HepG2 (cell line): ENCODE data around the gene KIF23. TPM values are rescaled to one million over a fixed set of nuclear protein-coding genes. Genes with fewer than 3 reads are reported as not detected.

Experiments
- CC2D1A ChIP-seq: sonication (generic); formaldehyde crosslinking; IDR thresholded peaks from 2 replicates; pipeline ENCODE4 v1.8.1; 2023; ENCODE audit warnings: mild to moderate bottlenecking, missing genetic modification reagents
- CENPT ChIP-seq: sonication (generic); formaldehyde crosslinking; IDR thresholded peaks from 2 replicates; pipeline ENCODE4 v1.8.0; 2022; ENCODE audit warnings: low read depth, mild to moderate bottlenecking, moderate library complexity, missing genetic modification reagents
- E2F2 ChIP-seq: sonication (generic); formaldehyde crosslinking; IDR thresholded peaks from 2 replicates; pipeline ENCODE4 v1.4.0; 2020; ENCODE audit warnings: missing genetic modification reagents, borderline replicate concordance
- ELF4 ChIP-seq: sonication (generic); formaldehyde crosslinking; IDR thresholded peaks from 2 replicates; pipeline ENCODE4 v1.5.0; 2020; ENCODE audit warnings: missing genetic modification reagents, mild to moderate bottlenecking, moderate library complexity, borderline replicate concordance
- GABPB1 ChIP-seq: IDR thresholded peaks from 2 replicates; pipeline ENCODE4 v1.6.1; 2016; ENCODE audit warnings: mild to moderate bottlenecking, missing genetic modification reagents, moderate library complexity, missing compliant biosample characterization
- GATAD2A ChIP-seq: IDR thresholded peaks from 2 replicates; pipeline ENCODE4 v1.6.1; 2016
- GTF3A ChIP-seq: sonication (generic); formaldehyde crosslinking; conservative IDR thresholded peaks from 2 replicates; pipeline ENCODE4 v1.4.0; 2020; ENCODE audit warnings: mild to moderate bottlenecking, missing genetic modification reagents
- HOXA7 ChIP-seq: sonication (generic); formaldehyde crosslinking; IDR thresholded peaks from 2 replicates; pipeline ENCODE4 v1.8.1; 2022; ENCODE audit warnings: mild to moderate bottlenecking, missing genetic modification reagents, moderate library complexity
- MED8 ChIP-seq: sonication (generic); formaldehyde crosslinking; IDR thresholded peaks from 2 replicates; pipeline ENCODE4 v1.8.1; 2023; ENCODE audit warnings: mild to moderate bottlenecking, missing genetic modification reagents; ENCODE audit not compliant: insufficient replicate concordance
- RFXANK ChIP-seq: IDR thresholded peaks from 2 replicates; pipeline ENCODE4 v1.6.1; 2016
- SMARCC2 ChIP-seq: fragments of 450-650 bp; IDR thresholded peaks from 2 replicates; pipeline ENCODE4 v1.6.1; 2017; ENCODE audit warnings: antibody characterized with exemption, mild to moderate bottlenecking
- SYNCRIP ChIP-seq: fragments of 200-400 bp; formaldehyde crosslinking; IDR thresholded peaks from 2 replicates; pipeline ENCODE4 v1.6.1; 2018; ENCODE audit warnings: mild to moderate bottlenecking, low read depth, low read length; ENCODE audit not compliant: insufficient read depth
- TBX3 ChIP-seq: fragments of 450-650 bp; IDR thresholded peaks from 2 replicates; pipeline ENCODE4 v1.6.1; 2017; ENCODE audit warnings: antibody characterized with exemption, mild to moderate bottlenecking, inconsistent platforms, borderline replicate concordance
- TRIM24 ChIP-seq: sonication (generic); formaldehyde crosslinking; IDR thresholded peaks from 2 replicates; pipeline ENCODE4 v1.8.0; 2022; ENCODE audit warnings: mild to moderate bottlenecking, missing genetic modification reagents
- ZBTB20 ChIP-seq: sonication (generic); formaldehyde crosslinking; IDR thresholded peaks from 2 replicates; pipeline ENCODE4 v1.8.1; 2023; ENCODE audit warnings: missing genetic modification reagents, low read depth, mild to moderate bottlenecking, borderline replicate concordance
- ZFYVE20 ChIP-seq: sonication (generic); formaldehyde crosslinking; IDR thresholded peaks from 2 replicates; pipeline ENCODE4 v1.8.0; 2023; ENCODE audit warnings: low read depth, mild to moderate bottlenecking, moderate library complexity, missing genetic modification reagents, borderline replicate concordance
- ZNF143 ChIP-seq: sonication (generic); formaldehyde crosslinking; IDR thresholded peaks from 2 replicates; pipeline ENCODE4 v1.4.0; 2020; ENCODE audit warnings: missing genetic modification reagents
- ZNF672 ChIP-seq: sonication (generic); formaldehyde crosslinking; IDR thresholded peaks from 2 replicates; pipeline ENCODE4 v1.8.1; 2022; ENCODE audit warnings: missing genetic modification reagents
- ZNF770 ChIP-seq: sonication (generic); formaldehyde crosslinking; IDR thresholded peaks from 2 replicates; pipeline ENCODE4 v1.5.0; 2020; ENCODE audit warnings: mild to moderate bottlenecking, missing genetic modification reagents
- ZNF83 ChIP-seq: sonication (generic); formaldehyde crosslinking; IDR thresholded peaks from 2 replicates; pipeline ENCODE4 v1.4.0; 2020; ENCODE audit warnings: missing genetic modification reagents, mild to moderate bottlenecking, borderline replicate concordance
- ZNF878 ChIP-seq: sonication (generic); formaldehyde crosslinking; IDR thresholded peaks from 2 replicates; pipeline ENCODE4 v1.8.1; 2023; ENCODE audit warnings: mild to moderate bottlenecking, missing genetic modification reagents, moderate library complexity
- ZXDC ChIP-seq: sonication (generic); formaldehyde crosslinking; IDR thresholded peaks from 2 replicates; pipeline ENCODE4 v1.5.0; 2020; ENCODE audit warnings: mild to moderate bottlenecking, missing genetic modification reagents
- polyA plus RNA-seq, 8 experiments: library from polyadenylated mRNA; depleted of rRNA in 3 of 8; stranded (reverse) in 7 of 8; unstranded in 1 of 8; fragments of >200 nt; fragmentation: Illumina TruSeq in 4 of 8; extraction: Trizol in 4 of 8; gene quantifications; 2 replicates each; pipeline versions ENCODE4 v1.2.1 to v1.2.3, GENCODE V29; 2011 to 2016; ENCODE audit warnings: low read depth in 4 of 8, missing spikeins in 1 of 8, mixed read lengths in 1 of 8; ENCODE audit not compliant: insufficient read depth in 1 of 8
- total RNA-seq, 5 experiments: library from RNA; depleted of rRNA; stranded (reverse); fragments of >200 nt; fragmentation: Illumina TruSeq; extraction: Trizol; gene quantifications; 2 replicates each; pipeline ENCODE4 v1.2.3, GENCODE V29; 2016; ENCODE audit warnings: low read depth in 1 of 5

KIF23 gene
- total and polyA plus RNA-seq, 2 of the 13 experiments (the other 11 are each of a cell fraction or from before 2014, with no cell fraction given), result 11.3 to 38.1 TPM

GRCh38 chr15:69413822-69414700 lies at the start of gene KIF23 (continued):
- TF ChIP-seq ZNF672 (CRISPR knock-in tag) (no peak), HOXA7 (CRISPR knock-in tag) (no peak), CC2D1A (peak; percentile 98), GATAD2A (CRISPR knock-in tag) (no peak), ELF4 (no peak), TBX3 (no peak), ZBTB20 (CRISPR knock-in tag) (0 out of 2 replicates have a peak, but pooled peaks have one; percentile 15), E2F2 (peak; percentile 85; the same call in 1 of the 2 replicates), CENPT (CRISPR knock-in tag) (peak; percentile 79; the same call in 1 of the 2 replicates), GABPB1 (peak; percentile 96), ZNF83 (CRISPR knock-in tag) (0 out of 2 replicates have a peak, but pooled peaks have one; percentile 73), SMARCC2 (no peak), TRIM24 (no peak), ZNF878 (0 out of 2 replicates have a peak, but pooled peaks have one; percentile 81), MED8 (CRISPR knock-in tag) (no peak), ZFYVE20 (CRISPR knock-in tag) (0 out of 2 replicates have a peak, but pooled peaks have one; percentile 41), ZNF770 (CRISPR knock-in tag) (no peak; the same call in 1 of the 2 replicates), RFXANK (CRISPR knock-in tag) (no peak), SYNCRIP (no peak), GTF3A (CRISPR knock-in tag) (no peak), ZNF143 (CRISPR knock-in tag) (no peak; the same call in 1 of the 2 replicates), ZXDC (CRISPR knock-in tag) (no peak; the same call in 1 of the 2 replicates)
